HG03558 (cell line): Measurements from ENCODE around the gene ANGPTL4.
"Not testable (repeated sequence)": the region's sequence is repeated elsewhere in the genome, so short reads cannot be mapped to it uniquely, and the experiment has no call there.

Source experiments
- ATAC-seq: cut with Tn5 transposase; IDR thresholded peaks from one replicate; pipeline ENCODE4 v1.9.1; 2021; ENCODE audit warnings: moderate number of reproducible peaks; ENCODE audit not compliant: unreplicated experiment; ENCODE audit errors: extremely low read depth

ANGPTL4 gene, protein sequence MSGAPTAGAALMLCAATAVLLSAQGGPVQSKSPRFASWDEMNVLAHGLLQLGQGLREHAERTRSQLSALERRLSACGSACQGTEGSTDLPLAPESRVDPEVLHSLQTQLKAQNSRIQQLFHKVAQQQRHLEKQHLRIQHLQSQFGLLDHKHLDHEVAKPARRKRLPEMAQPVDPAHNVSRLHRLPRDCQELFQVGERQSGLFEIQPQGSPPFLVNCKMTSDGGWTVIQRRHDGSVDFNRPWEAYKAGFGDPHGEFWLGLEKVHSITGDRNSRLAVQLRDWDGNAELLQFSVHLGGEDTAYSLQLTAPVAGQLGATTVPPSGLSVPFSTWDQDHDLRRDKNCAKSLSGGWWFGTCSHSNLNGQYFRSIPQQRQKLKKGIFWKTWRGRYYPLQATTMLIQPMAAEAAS

DNA sequence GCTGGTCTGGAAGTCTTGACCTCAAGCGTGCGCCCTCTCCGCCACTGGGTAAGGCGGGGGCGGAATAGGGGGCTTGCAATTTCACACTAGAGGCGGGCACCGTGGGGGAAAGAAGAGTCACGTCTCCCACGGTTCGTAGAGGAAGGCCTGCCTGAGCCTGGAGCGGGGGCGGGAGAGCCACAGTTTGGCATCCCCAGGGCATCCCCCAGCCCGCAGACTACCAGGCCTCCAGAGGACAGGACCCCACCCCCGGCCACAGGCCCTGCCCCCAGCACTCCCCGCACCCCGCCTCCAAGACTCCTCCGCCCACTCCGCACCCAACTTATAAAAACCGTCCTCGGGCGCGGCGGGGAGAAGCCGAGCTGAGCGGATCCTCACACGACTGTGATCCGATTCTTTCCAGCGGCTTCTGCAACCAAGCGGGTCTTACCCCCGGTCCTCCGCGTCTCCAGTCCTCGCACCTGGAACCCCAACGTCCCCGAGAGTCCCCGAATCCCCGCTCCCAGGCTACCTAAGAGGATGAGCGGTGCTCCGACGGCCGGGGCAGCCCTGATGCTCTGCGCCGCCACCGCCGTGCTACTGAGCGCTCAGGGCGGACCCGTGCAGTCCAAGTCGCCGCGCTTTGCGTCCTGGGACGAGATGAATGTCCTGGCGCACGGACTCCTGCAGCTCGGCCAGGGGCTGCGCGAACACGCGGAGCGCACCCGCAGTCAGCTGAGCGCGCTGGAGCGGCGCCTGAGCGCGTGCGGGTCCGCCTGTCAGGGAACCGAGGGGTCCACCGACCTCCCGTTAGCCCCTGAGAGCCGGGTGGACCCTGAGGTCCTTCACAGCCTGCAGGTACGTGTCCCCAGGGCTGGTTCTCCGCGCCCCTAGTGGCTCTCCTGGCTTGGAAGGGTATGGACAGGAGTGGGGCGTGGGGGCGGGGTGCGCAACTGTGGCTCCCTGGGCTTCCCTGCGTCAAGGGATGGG lies at the start of gene ANGPTL4:
Gene ANGPTL4, plus strand, starts transcription at position 353 of the 969 bp plus-strand sequence. Its CDS starts 167 bp downstream, at position 520.
- ATAC-seq: no peak

DNA sequence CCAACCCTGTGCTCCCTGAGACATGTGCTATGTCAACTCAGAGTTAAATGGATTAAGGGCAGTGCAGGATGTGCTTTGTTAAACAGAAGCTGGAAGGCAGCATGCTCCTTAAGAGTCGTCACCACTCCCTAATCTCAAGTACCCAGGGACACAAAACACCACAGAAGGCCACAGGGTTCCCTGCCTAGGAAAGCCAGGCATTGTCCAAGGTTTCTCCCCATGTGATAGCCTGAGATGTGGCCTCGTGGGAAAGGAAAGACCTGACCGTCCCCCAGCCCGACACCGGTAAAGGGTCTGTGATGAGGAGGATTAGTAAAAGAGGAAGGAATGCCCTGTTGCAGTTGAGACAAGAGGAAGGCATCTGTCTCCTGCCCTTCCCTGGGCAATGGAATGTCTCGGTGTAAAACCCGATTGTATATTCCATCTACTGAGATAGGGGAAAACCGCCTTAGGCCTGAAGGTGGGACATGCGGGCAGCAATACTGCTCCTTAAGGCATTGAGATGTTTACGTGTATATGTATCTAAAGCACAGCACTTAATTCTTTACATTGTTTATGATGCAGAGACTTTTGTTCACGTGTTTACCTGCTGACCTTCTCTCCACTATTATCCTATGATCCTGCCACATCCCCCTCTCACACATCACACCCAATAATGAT lies 48.8 kb upstream of the ANGPTL4 start:
- not testable (repeated sequence) for ATAC-seq

DNA sequence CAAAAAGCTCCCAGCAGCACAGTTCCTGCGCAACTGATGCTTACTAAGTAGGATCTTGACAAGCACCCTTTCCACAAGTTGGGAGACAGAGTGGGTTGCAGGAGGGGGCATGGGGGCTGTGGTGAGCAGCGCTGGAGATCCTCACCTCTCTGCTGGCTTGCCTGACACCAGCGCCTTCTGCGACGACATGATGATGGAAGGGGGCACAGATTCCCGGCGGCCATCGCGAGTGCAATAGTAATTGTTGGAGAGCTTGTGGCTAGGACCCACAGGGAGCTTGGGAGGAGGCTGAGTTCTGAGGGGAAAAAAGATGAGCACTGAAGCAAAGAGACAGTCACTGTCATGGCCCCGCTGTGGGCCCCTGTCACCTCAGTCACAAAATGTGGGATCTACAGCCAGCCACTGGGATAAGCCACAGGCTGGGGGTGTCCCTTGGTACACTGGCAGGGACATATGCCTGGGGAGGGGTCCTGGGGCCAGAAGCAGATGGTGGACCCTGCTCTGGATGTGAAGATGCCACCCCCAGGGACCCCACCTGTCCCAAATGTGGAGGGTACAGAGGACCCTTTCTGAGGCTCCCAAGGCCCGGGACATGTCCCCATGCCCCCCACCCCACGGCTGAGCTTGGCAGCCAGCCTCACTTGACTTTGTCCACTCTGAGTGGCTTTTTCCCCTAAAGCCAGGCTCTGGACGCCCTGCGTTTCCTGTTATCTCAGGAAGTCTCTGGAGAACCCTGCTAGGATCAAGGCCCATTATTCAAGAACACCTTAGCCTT lies 47.4 kb upstream of the ANGPTL4 start:
- no peak for ATAC-seq

DNA sequence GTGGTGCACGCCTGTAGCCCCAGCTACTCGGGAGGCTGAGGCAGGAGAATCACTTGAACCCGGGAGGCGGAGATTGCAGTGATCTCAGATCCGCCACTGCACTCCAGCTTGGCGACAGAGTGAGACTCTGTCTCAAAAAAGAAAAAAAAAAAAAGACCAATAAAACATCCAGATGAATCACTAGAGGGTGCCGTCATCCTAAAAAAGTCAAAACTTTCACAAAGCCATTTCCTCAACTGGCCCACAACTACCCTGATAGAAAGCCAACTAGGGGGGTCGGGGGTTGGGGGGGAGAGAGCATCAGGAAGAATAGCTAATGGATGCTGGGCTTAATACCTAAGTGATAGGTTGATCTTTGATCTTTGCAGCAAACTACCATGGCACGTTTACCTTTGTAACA lies 45.1 kb upstream of the ANGPTL4 start:
- not testable (repeated sequence) for ATAC-seq

DNA sequence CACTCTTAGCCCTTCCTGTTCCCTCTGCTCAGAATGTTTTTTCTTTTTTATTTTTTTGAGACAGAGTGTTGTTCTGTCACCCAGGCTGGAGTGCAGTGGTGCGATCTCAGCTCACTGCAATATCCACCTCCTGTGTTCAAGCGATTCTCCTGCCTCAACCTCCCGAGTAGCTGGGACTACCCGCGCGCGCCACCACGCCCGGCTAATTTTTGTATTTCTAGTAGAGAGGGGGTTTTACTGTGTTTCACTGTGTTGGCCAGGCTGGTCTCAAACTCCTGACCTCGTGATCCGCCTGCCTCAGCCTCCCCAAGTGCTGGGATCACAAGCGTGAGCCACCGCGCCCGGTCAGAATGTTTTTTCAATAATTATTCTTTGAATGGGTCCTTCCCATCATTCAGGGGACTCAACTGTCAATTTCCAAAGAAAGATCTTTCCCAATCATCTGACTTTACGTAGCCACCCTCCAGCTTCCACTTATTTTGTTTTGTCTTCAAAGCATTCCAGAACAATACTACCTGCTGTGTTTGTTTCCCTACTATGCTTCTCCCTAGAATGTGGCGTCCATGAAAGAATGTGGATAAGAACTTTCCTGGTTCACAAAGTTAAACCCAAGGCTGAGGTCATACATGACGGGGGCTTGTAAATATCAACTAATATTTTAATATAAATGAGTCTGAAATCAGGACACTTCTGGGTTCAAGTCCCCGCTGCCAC lies 44.0 kb upstream of the ANGPTL4 start:
- no peak for ATAC-seq

DNA sequence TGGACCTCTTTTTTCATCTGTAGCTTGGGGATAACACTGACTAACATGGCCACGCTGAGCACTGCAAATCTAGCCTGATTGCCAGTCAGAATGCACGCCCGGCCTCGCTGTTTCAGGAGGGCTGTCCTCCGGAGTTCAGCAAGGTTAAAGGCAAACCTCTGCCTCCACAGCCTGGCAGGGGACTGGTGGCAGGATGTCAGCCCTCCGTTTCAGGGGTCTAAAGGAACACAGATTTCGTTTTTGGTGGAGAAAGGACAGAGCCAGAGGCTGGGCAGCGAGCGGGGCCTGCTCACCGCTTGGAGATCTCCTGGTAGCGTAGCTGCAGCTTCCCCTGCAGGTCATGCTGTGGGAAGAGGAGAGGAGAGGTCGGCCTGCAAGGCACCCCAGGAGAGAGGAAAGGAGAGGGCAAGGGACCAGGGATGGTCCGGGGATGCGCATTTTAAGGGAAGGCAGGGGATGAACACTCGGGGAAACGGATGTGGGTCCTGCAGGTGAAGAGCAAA lies 43.3 kb upstream of the ANGPTL4 start:
- no peak for ATAC-seq

DNA sequence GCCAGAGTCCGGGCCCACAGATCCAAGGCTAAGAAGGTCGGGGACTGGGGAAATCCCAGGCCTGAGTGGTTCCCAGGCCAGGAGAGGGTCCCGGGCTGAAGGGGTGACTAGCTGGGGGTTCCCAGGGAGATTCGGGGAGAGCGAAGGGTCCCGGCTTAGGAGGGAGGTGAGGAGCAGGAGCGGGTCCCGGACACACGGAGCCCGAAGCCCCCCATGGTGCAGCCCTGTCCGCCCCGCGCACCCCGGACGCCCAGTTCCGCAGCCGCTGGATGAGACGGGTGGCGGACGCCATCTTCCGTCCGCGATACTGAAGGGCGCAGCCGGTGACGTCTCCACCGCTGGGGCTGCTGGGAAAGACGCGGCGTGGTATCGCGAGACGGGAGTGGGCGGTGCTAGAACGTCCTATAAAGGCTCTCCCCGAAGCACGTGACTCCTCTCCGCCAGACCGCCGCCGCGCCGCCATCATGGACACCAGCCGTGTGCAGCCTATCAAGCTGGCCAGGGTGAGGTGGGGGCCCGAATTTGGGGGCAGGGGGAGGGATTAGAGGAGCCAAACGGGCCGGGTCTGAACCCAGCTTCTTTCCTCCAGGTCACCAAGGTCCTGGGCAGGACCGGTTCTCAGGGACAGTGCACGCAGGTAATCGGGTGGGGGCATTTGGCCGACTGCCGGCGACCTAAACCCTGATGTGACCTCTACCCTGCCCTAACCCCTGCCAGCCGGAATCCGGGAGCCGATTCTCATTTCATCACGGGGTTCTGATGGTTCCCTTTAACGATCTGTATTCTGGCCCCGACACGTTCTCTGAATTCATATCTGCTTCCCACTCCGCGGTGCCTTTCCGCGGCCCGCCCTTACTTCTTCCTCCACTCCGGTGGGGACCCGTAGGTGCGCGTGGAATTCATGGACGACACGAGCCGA lies 42.6 kb upstream of the ANGPTL4 start, which contains the start of the genes NDUFA7 and RPS28:
Gene NDUFA7, minus strand, starts transcription at position 309 of the 919 bp plus-strand sequence. Its CDS starts 17 bp downstream, at position 292.
Gene RPS28, plus strand, starts transcription at position 430 of the 919 bp plus-strand sequence. Its CDS starts 35 bp downstream, at position 465.
- ATAC-seq: peak; percentile 84

DNA sequence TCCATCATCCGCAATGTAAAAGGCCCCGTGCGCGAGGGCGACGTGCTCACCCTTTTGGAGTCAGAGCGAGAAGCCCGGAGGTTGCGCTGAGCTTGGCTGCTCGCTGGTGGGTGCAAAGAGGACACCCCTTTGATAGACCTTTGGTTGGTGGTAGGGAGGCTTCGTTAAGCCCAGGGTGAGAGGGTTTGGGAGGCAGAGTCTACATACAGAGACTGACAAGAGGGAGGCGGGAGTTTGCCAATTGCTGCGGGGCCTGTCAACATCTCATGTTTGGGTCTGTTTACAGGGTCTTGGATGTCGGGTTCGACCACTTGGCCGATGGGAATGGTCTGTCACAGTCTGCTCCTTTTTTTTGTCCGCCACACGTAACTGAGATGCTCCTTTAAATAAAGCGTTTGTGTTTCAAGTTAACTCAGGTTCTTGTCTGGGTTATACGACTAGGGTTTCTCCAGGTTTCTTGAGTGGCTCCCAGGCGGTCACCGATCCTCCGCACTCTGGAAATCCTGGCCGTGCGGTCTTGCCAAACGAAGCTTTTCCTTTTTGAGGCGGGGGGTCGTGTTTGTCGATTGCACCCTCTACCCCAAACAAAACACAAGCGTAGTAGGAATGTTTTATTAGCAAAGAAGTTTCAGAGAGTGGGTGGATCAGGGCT lies 41.8 kb upstream of the ANGPTL4 start:
- no peak for ATAC-seq

DNA sequence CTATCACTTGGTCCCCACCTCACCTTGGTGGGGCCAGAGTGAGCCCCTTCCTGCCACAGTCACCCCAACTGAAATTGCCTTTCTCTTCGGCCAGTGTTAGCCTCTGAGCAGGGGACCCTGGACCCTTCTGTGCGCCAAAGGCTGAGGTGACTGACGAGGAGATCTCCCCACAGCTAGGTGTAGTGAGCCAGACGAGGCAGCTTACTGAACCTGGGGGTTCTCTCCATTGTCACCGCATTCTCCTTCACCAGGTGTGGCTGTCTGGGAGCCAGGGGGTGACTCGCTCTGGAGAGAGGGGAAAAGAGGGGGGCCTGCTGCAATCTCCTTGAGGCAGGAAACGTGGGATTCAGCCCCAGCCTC lies 41.3 kb upstream of the ANGPTL4 start:
- no peak for ATAC-seq

DNA sequence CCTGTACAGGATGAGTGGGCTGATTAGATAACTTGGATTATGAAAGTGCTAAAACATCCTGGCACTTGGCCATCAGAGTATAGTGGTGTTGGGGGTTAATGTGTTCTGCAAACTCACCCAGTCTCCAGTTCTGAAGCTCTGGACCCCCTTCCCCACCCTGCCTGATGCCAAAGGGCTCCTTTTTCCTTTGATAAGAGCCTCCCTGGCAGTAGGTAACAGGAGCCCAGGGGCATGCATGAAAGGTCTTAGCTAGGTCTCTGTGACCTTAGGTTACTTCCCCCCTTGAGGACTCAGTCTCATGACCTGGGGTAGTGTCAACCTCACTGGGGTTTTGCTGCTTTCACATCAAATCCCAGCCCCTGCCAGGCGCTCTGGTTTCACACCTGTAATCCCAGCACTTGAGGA lies 40.2 kb upstream of the ANGPTL4 start:
- ATAC-seq: no peak

DNA sequence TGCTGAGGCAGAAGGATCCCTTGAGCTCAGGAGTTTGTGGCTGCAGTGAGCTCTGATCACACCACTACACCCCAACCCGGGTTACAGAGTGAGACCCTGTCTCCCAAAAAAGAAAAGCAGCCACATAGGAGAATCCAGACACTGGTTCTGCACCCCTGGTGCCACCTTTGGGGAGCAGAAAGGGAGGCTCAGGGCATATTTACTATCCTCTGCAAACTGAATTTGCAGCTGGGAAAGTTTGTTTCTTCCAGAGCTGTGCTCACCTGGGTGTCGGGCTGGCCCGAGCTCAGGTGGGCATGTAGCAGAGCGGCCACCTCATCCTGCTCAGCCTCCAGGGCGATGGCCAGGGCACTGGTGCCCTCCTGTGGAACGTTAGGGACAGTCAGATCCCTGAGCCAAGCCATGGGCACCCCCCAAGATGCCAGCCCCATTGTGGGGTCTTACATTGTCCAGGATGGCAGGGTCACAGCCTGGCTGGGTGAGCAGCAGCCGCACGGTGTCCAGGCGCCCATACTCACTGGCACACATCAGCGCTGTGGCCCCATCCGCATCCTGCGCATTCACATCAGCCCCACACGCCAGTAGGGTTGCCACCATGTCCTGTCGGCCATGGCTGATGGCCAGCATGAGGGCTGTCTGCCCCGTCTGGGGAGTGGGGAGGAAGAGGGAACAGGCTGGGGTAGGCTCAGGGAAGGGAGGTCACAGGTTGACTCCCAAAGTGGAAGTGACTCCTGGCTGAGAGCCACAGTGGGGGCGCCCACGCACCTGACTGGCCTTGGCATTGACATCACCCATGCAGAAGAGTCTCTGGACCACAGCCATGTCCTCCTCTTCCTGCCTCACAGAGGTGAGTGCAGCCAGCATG lies 39.5 kb upstream of the ANGPTL4 start:
- ATAC-seq: no peak

DNA sequence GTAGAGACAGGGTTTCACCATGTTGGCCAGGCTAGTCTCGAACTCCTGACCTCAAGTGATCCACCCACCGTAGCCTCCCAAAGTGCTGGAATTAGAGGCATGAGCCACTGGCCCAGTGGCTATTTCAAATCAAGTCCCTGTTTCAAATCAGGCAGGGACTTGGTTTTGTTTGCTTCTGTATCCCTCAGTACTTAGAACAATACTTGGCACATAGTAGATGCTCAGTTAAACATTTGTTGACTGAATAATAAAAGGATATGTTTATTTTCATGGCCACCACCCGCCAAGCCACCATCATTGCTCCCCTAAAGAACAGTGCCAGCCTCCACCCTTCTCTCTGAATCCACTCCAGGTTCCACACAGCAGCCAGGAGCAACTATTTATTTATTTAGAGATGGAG lies 38.5 kb upstream of the ANGPTL4 start:
- ATAC-seq: no peak

DNA sequence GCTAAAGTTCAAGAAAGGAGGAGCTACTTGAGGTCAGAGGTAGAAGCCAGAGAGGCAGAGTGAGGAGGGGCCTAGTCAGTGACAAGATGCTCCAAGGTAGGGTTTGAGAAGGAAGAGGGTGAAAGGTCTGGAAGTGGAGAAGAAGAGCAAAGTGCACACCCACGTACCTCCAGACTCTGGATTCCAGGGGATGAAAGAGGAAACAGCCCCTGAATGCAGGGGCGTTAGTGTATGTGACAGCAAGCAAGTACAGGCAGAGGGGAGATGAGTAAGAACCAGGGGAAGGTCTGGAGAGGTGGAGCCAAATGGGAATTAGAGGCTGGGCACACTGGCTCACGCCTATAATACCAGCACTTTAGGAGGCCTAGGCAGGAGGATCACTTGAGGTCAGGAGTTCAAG lies 34.0 kb upstream of the ANGPTL4 start:
- ATAC-seq: no peak

DNA sequence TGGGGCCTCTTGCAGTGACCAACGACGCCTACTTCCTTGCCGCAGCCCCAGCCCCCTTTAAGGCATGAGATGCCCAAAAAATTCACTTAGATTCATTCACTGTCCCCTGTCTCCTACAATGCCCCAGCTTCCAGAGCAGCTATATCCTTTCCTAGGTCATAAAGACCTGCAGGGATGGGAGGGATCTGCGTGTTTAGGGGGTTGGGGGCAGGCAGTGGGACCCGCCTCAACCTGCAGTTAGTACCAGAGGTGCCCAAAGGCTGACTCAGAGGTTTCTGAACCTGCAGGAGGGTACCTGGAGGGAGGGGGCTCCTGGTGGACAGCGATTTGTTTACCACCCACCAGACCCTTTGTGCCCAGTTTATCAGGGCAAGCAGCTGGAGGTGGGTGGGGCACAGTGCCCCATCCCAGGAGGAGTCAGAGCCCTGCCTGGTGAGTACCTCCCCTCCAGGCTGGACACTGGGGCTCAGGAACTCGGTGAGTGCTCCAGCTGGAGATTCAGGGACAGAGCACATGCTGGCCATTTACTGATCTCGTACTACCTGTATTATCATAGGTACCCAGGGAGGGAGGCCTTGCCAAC lies 32.6 kb upstream of the ANGPTL4 start:
- no peak for ATAC-seq

DNA sequence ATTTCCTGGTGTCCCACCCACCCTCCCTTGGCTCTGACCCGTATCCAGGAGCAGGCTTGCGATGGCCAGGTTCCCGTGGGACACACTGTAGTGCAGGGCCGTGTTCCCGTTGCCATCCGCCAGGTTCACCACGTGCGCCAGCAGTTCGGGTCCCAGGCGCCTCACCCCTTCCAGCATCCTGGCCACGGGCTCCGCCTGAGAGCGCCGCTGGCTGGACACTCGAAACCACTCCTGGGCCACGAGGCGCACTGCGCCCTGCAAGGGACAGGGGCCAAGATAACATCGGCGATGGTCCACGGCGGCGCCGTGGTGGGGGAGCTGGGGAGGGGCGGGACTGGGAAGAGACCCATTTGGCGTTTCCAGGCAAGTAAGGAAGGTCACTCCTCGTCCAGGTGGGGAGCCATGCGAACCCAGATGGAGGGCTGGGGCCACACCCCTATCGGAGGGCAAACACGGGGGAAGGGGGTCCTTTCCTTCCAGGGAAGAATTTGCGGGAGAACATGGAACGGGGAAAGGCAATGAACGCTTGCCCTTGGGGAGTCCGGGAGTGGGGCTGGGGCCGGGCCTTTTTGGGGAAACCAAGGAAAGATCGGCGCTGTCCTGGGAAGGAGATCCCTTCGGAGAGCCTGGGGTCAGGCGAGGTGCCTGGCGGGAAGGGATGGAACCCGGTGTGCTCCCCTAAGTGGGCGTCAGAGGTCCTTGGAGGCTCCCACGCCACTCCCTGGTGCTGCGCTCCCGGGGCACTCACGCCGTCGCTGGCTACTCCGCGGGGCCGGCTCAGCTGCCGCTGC lies 30.8 kb upstream of the ANGPTL4 start:
- no peak for ATAC-seq
